Body of pancreas (tissue), 4 donors: ENCODE data around the gene CENPF.

Source experiments
- POLR2A ChIP-seq, 3 donors: fragments of 450-650 bp; IDR thresholded peaks; one replicate each; pipeline ENCODE4 v1.6.1; 2016; ENCODE audit warnings: antibody characterized with exemption in 3 of 3, mild to moderate bottlenecking in 2 of 3
- TF ChIP-seq, protein P1 (sequence below), 7 experiments: fragments of 450-650 bp in 4 of 7; fragments of 200-600 bp in 3 of 7; sonication (generic) in 3 of 7; IDR thresholded peaks; one replicate each; pipeline ENCODE4 v1.5.1; 2016 to 2019; ENCODE audit warnings: antibody characterized with exemption in 7 of 7

- TF ChIP-seq, protein P1, sequence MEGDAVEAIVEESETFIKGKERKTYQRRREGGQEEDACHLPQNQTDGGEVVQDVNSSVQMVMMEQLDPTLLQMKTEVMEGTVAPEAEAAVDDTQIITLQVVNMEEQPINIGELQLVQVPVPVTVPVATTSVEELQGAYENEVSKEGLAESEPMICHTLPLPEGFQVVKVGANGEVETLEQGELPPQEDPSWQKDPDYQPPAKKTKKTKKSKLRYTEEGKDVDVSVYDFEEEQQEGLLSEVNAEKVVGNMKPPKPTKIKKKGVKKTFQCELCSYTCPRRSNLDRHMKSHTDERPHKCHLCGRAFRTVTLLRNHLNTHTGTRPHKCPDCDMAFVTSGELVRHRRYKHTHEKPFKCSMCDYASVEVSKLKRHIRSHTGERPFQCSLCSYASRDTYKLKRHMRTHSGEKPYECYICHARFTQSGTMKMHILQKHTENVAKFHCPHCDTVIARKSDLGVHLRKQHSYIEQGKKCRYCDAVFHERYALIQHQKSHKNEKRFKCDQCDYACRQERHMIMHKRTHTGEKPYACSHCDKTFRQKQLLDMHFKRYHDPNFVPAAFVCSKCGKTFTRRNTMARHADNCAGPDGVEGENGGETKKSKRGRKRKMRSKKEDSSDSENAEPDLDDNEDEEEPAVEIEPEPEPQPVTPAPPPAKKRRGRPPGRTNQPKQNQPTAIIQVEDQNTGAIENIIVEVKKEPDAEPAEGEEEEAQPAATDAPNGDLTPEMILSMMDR (IDR thresholded peaks at IDR 0.05): no peak
- TF ChIP-seq POLR2A (IDR thresholded peaks at IDR 0.05): no peak
These were observed 20.6 kb upstream of the CENPF start for GRCh38 chr1:214582289-214582891.
